Measurements from ENCODE around the gene KCNMA1. TPM values are rescaled to one million over a fixed set of nuclear protein-coding genes. Genes with fewer than 3 reads are reported as not detected.

KCNMA1 gene
- total and polyA plus RNA-seq, 9 of the 15 experiments (the other 6 are each of a cell fraction or from before 2014, with no cell fraction given), result 0.01 to 0.95 (median 0.15) TPM; not detected in 4

- Histone ChIP-seq H3K36me3 (ENCODE audit: control insufficient read depth, insufficient read depth, low read length) (no peaks in the 10 kb centered on the region), H3K9ac (ENCODE audit: insufficient read depth in 1 of 2, low read depth in 2 of 2, low read length in 2 of 2) (no peak overlapping the region), H3K9me3 (replicated peaks; ENCODE audit: control insufficient read depth, insufficient read depth, low read depth, low read length) (no peaks in the 10 kb centered on the region), H4K20me1 (replicated peaks; ENCODE audit: control insufficient read depth, insufficient read depth, low read length) (0 out of 2 replicates have a peak, but pooled peaks cover 3% of the 10 kb centered on the region), H3K9me1 (ENCODE audit: control insufficient read depth, insufficient read depth, low read length) (no peaks in the 10 kb centered on the region), H3K27ac (ENCODE audit: extremely low read depth, low read depth, low read length) (no peak overlapping the region), H3K27me3 (ENCODE audit: control insufficient read depth in 2 of 2, insufficient read depth in 2 of 2, low read length in 2 of 2) (peaks cover 0 to 5% of the 10 kb centered on the region in 2 experiments; a peak in 1 of 5 replicates), H3K4me3 (no peak overlapping the region), H3K4me2 (ENCODE audit: insufficient read depth, low read length) (no peak overlapping the region), H3K4me1 (replicated peaks in 1 of 2; ENCODE audit: control insufficient read depth in 2 of 2, insufficient read depth in 2 of 2, low read length in 2 of 2) (no peaks in the 10 kb centered on the region; a peak in 1 of 5 replicates), H3K79me2 (ENCODE audit: control insufficient read depth, insufficient read depth, low read length) (no peaks in the 10 kb centered on the region), H2AFZ (ENCODE audit: low read depth, low read length) (no peak overlapping the region)
- BruUV-seq (replicated peaks), result no TSS peak
- in situ Hi-C loops (cut with MboI), result no loop called here
- ChIA-PET CTCF (ENCODE audit: low intra/inter-chr PET ratio) (no interaction called here), POLR2A (no interaction called here)
- DNase-seq (ENCODE audit: extremely low read depth in 1 of 4, low spot score in 3 of 4) (no peak), FAIRE-seq (no peak), ATAC-seq (no peak)
- TF ChIP-seq SUPT5H (IDR thresholded peaks at IDR 0.05), result no peak
- no peak for TF ChIP-seq ZNF512 (tag; IDR thresholded peaks at IDR 0.05)
- no peak for TF ChIP-seq MAZ (CRISPR knock-in tag; conservative IDR thresholded peaks at IDR 0.05 in 1 of 2, IDR thresholded peaks at IDR 0.05 in 1 of 2)
- no peak for TF ChIP-seq RBM14 (IDR thresholded peaks at IDR 0.05; ENCODE audit: borderline replicate concordance, insufficient read depth, low read depth, low read length)
- intact Hi-C loops (cut with micrococcal nuclease), result no loop called here
- 2% methylated on average over 4 of the region's 4 CpGs for WGBS (ENCODE audit: insufficient coverage, low coverage, missing lambda C conversion rate)
Measured at GRCh38 chr10:77281719-77282118, 355.9 kb downstream of the KCNMA1 start.

- Histone ChIP-seq H3K27ac (ENCODE audit: extremely low read depth, low read depth, low read length) (no peak overlapping the region), H3K4me1 (replicated peaks in 1 of 2; ENCODE audit: control insufficient read depth in 2 of 2, insufficient read depth in 2 of 2, low read length in 2 of 2) (no peaks in the 10 kb centered on the region), H3K4me3 (no peak overlapping the region), H3K9ac (ENCODE audit: insufficient read depth in 1 of 2, low read depth in 2 of 2, low read length in 2 of 2) (no peak overlapping the region), H4K20me1 (replicated peaks; ENCODE audit: control insufficient read depth, insufficient read depth, low read length) (0 out of 2 replicates have a peak, but pooled peaks cover 3% of the 10 kb centered on the region), H3K9me3 (replicated peaks; ENCODE audit: control insufficient read depth, insufficient read depth, low read depth, low read length) (no peaks in the 10 kb centered on the region), H3K79me2 (ENCODE audit: control insufficient read depth, insufficient read depth, low read length) (no peaks in the 10 kb centered on the region), H3K36me3 (ENCODE audit: control insufficient read depth, insufficient read depth, low read length) (no peaks in the 10 kb centered on the region), H3K4me2 (ENCODE audit: insufficient read depth, low read length) (no peak overlapping the region), H3K9me1 (ENCODE audit: control insufficient read depth, insufficient read depth, low read length) (no peaks in the 10 kb centered on the region), H2AFZ (ENCODE audit: low read depth, low read length) (no peak overlapping the region), H3K27me3 (ENCODE audit: control insufficient read depth in 2 of 2, insufficient read depth in 2 of 2, low read length in 2 of 2) (peaks cover 0 to 9% of the 10 kb centered on the region in 2 experiments; a peak in 1 of 5 replicates)
- BruUV-seq (replicated peaks), result no TSS peak
- ATAC-seq (no peak), FAIRE-seq (no peak), DNase-seq (ENCODE audit: extremely low read depth in 1 of 4, low spot score in 3 of 4) (no peak)
- CTCF ChIA-PET (ENCODE audit: low intra/inter-chr PET ratio), result no interaction called here
- WGBS (ENCODE audit: insufficient coverage, low coverage, missing lambda C conversion rate), result 0% methylated on average over 4 of the region's 4 CpGs
- intact Hi-C loops (cut with micrococcal nuclease) (no loop called here), in situ Hi-C loops (cut with MboI) (no loop called here)
- POLR2A ChIA-PET, result no interaction called here
- TF ChIP-seq ETS2 (tag; IDR thresholded peaks at IDR 0.05; ENCODE audit: borderline replicate concordance, poor library complexity, severe bottlenecking), result no peak
- TF ChIP-seq HDAC1 (IDR thresholded peaks at IDR 0.05), result no peak
- no peak for TF ChIP-seq ZNF507 (tag; conservative IDR thresholded peaks at IDR 0.05)
- no peak for TF ChIP-seq ZFX (CRISPR knock-in tag; IDR thresholded peaks at IDR 0.05)
- no peak for TF ChIP-seq ZNF197 (CRISPR knock-in tag; IDR thresholded peaks at IDR 0.05; ENCODE audit: low read depth)
- no peak for TF ChIP-seq PML (IDR thresholded peaks at IDR 0.05; ENCODE audit: low read length)
- TF ChIP-seq ELK3 (CRISPR knock-in tag; IDR thresholded peaks at IDR 0.05), result no peak
- TF ChIP-seq ZSCAN32 (CRISPR knock-in tag; IDR thresholded peaks at IDR 0.05), result no peak
- no peak for TF ChIP-seq ZNF274 (IDR thresholded peaks at IDR 0.05; ENCODE audit: borderline replicate concordance, low read depth, low read length)
- TF ChIP-seq CSDE1 (IDR thresholded peaks at IDR 0.05), result no peak
- no peak for TF ChIP-seq U2AF1 (optimal IDR thresholded peaks at IDR 0.05; ENCODE audit: low read depth, low read length)
Measured at GRCh38 chr10:77279207-77279606, 358.4 kb downstream of the KCNMA1 start.
